Calu3 (cell line): ENCODE data around the gene BRICD5. TPM values are rescaled to one million over a fixed set of nuclear protein-coding genes. Genes with fewer than 3 reads are reported as not detected.

Source experiments
- BruUV-seq: library from RNA; stranded (reverse); fragments of 400-500 nt; replicated peaks from 2 replicates; lab custom pipeline; 2021; lab: Mats Ljungman, UMichigan
- CTCF ChIA-PET: fragments of 300-600 bp; sonication (Branson Sonifier 250); formaldehyde crosslinking; loops from one replicate; lab custom pipeline; 2022; ENCODE audit warnings: antibody characterized with exemption; lab: Charles Lee
- DNase-seq: peaks from one replicate; pipeline ENCODE4 v3.0.0; 2022
- H3K27ac Mint-ChIP-seq: one replicate; pipeline ENCODE4 v1.8.0; 2022; ENCODE audit warnings: mixed read lengths; ENCODE audit not compliant: unreplicated experiment
- H3K27me3 Mint-ChIP-seq: one replicate; pipeline ENCODE4 v1.8.0; 2022; ENCODE audit warnings: mixed read lengths; ENCODE audit not compliant: unreplicated experiment
- H3K36me3 Mint-ChIP-seq: one replicate; pipeline ENCODE4 v1.8.0; 2022; ENCODE audit warnings: mild to moderate bottlenecking, moderate library complexity, mixed read lengths; ENCODE audit not compliant: insufficient read depth, unreplicated experiment
- H3K4me1 Mint-ChIP-seq: one replicate; pipeline ENCODE4 v1.8.0; 2022; ENCODE audit warnings: mild to moderate bottlenecking, low read depth, mixed read lengths; ENCODE audit not compliant: unreplicated experiment
- H3K4me3 Mint-ChIP-seq: one replicate; pipeline ENCODE4 v1.8.0; 2022; ENCODE audit warnings: mild to moderate bottlenecking, low read depth, moderate library complexity, mixed read lengths; ENCODE audit not compliant: unreplicated experiment
- H3K9me3 Mint-ChIP-seq: one replicate; pipeline ENCODE4 v1.8.0; 2022; ENCODE audit warnings: low read depth, mixed read lengths; ENCODE audit not compliant: unreplicated experiment
- CTCF ChIP-seq: fragments of 200-600 bp; IDR thresholded peaks from one replicate; pipeline ENCODE4 v1.8.0; 2022; ENCODE audit warnings: antibody characterized with exemption; ENCODE audit not compliant: unreplicated experiment
- intact Hi-C: fragments of 100-400 bp; cut with micrococcal nuclease; formaldehyde crosslinking; loops from one replicate; pipeline ENCODE4 v1.10.0; 2022; ENCODE audit not compliant: unreplicated experiment
- total RNA-seq: library from RNA; stranded (reverse); gene quantifications from 2 replicates; pipeline ENCODE4 v1.2.3, GENCODE V29; 2022

The BRICD5 gene
- total RNA-seq, 1 experiment from 2014 or later: 17.3 TPM

- Mint-ChIP-seq H3K36me3 (peaks cover 67% of the 10 kb centered on the region), H3K27ac (peak overlapping the region; percentile 61), H3K27me3 (no peaks in the 10 kb centered on the region), H3K4me1 (peaks cover 8% of the 10 kb centered on the region), H3K9me3 (no peaks in the 10 kb centered on the region), H3K4me3 (no peak overlapping the region)
- BruUV-seq: no TSS peak
- DNase-seq: no peak
- CTCF ChIA-PET: interaction anchor here (0.6 kb wide), 2 partner anchors 15 to 521 kb away, joined by 4 to 5 read pairs; no protein-coding TSS in a partner anchor
- intact Hi-C loops: no loop called here
- no peak for TF ChIP-seq CTCF
These were observed 22.5 kb upstream of the BRICD5 start for GRCh38 chr16:2233046-2233775.

GRCh38 chr16:2232094-2232990 lies 21.7 kb upstream of the BRICD5 start:
- Mint-ChIP-seq H3K36me3 (peaks cover 72% of the 10 kb centered on the region), H3K4me1 (peaks cover 8% of the 10 kb centered on the region), H3K27me3 (no peaks in the 10 kb centered on the region), H3K9me3 (no peaks in the 10 kb centered on the region), H3K4me3 (no peak overlapping the region), H3K27ac (no peak overlapping the region)
- BruUV-seq: no TSS peak
- no peak for DNase-seq
- intact Hi-C loops: no loop called here
- TF ChIP-seq CTCF: no peak
- CTCF ChIA-PET: interaction anchor here (0.6 kb wide), 1 partner anchor 522 kb away, joined by 4 read pairs; no protein-coding TSS in a partner anchor

GRCh38 chr16:2231016-2231931 lies 20.6 kb upstream of the BRICD5 start:
- TF ChIP-seq CTCF: no peak
- H3K27me3 Mint-ChIP-seq: no peaks in the 10 kb centered on the region
- no peak overlapping the region for H3K4me3 Mint-ChIP-seq
- peaks cover 12% of the 10 kb centered on the region for H3K4me1 Mint-ChIP-seq
- CTCF ChIA-PET: no interaction called here
- no peak for DNase-seq
- intact Hi-C loops: no loop called here
- H3K9me3 Mint-ChIP-seq: no peaks in the 10 kb centered on the region
- no peak overlapping the region for H3K27ac Mint-ChIP-seq
- no TSS peak for BruUV-seq
- peaks cover 76% of the 10 kb centered on the region for H3K36me3 Mint-ChIP-seq

DNA sequence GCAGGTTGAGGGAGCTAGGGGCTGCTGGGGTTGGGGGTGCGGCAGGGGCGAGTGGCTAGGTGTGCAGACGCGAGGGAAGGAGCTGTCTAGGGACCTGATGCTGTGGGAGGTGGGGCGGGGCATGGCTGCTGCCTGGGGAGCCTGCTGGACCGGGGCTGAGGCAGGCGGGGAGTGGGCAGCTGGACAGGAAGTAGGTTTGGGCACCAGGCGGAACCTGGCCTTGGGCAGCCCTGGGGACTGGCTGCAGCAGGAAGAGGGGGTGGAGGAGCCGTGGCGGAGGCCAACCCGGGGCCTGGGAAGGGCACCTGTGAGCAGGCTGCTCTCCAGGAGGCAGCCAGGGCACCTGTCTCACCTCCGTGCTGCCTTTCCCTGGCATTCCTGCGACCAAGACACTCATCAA lies 19.7 kb upstream of the BRICD5 start:
- H3K27me3 Mint-ChIP-seq: no peaks in the 10 kb centered on the region
- no peak overlapping the region for H3K4me3 Mint-ChIP-seq
- peaks cover 74% of the 10 kb centered on the region for H3K36me3 Mint-ChIP-seq
- no peaks in the 10 kb centered on the region for H3K9me3 Mint-ChIP-seq
- CTCF ChIA-PET: no interaction called here
- no TSS peak for BruUV-seq
- H3K4me1 Mint-ChIP-seq: peaks cover 13% of the 10 kb centered on the region
- no peak for TF ChIP-seq CTCF
- intact Hi-C loops: no loop called here
- no peak overlapping the region for H3K27ac Mint-ChIP-seq
- no peak for DNase-seq
